ENCODE measurements around the gene RBL1. TPM values are rescaled to one million over a fixed set of nuclear protein-coding genes. Genes with fewer than 3 reads are reported as not detected.
A peak's percentile ranks its signal among the peaks of the same experiment; 100 is the strongest.

RBL1 gene
- total and polyA plus RNA-seq, 12 donors, result 0.97 to 6.5 (median 3.8) TPM

GRCh38 chr20:36956674-36957073 is 139.1 kb downstream of the RBL1 start:
- H3K4me1 ChIP-seq, result peaks cover 0 to 57% (median 6%) of the 10 kb centered on the region in 9 donors
- 82 to 95% methylated on average over 2 of the region's 2 CpGs for WGBS, 2 donors
- no peaks in the 10 kb centered on the region for H3K36me3 ChIP-seq
- no peak for ATAC-seq
- H3K27ac ChIP-seq, result peak overlapping the region in 1 of 10 donors; percentile 83
- no peaks in the 10 kb centered on the region for H3K27me3 ChIP-seq
- intact Hi-C loops (cut with DNase I), result no loop called here
- no peak for DNase-seq
- no peaks in the 10 kb centered on the region for H3K9me3 ChIP-seq
- no peak for TF ChIP-seq CTCF (IDR thresholded peaks at IDR 0.05)
- no peak overlapping the region for H3K4me3 ChIP-seq

GRCh38 chr20:36956016-36956415 is 139.8 kb downstream of the RBL1 start:
- ATAC-seq, result no peak
- H3K4me1 ChIP-seq, result peaks cover 0 to 57% (median 6%) of the 10 kb centered on the region in 9 donors
- no peak overlapping the region for H3K4me3 ChIP-seq
- TF ChIP-seq CTCF (IDR thresholded peaks at IDR 0.05), result no peak
- H3K27me3 ChIP-seq, result no peaks in the 10 kb centered on the region
- H3K27ac ChIP-seq, result peak overlapping the region in 1 of 10 donors; percentile 83
- intact Hi-C loops (cut with DNase I), result no loop called here
- no peaks in the 10 kb centered on the region for H3K36me3 ChIP-seq
- DNase-seq, result no peak
- no peaks in the 10 kb centered on the region for H3K9me3 ChIP-seq
- WGBS, 2 donors, result 57 to 76% methylated on average over 3 of the region's 3 CpGs

GRCh38 chr20:36951979-36952738 is 143.6 kb downstream of the RBL1 start:
- Histone ChIP-seq H3K27ac (peak overlapping the region in 9 of 10 donors; percentile 89 to 98 (median 93)), H3K27me3 (no peaks in the 10 kb centered on the region), H3K36me3 (peaks cover 0 to 7% (median 0%) of the 10 kb centered on the region in 9 donors), H3K4me1 (peaks cover 4 to 69% (median 35%) of the 10 kb centered on the region in 9 donors), H3K4me3 (peak overlapping the region in 9 of 10 donors; percentile 92 to 100 (median 94)), H3K9me3 (no peaks in the 10 kb centered on the region)
- ATAC-seq (peak in 1 of 8 donors; percentile 3), DNase-seq (no peak)
- 34% methylated on average over 11 of the region's 11 CpGs for WGBS, 2 donors
- intact Hi-C loops (cut with DNase I), result no loop called here
- TF ChIP-seq CTCF (IDR thresholded peaks at IDR 0.05), result no peak

GRCh38 chr20:36951198-36951978 is 144.4 kb downstream of the RBL1 start, which contains the start of gene SAMHD1:
Gene SAMHD1 (minus strand): TSS chr20:36951708. CDS start chr20:36951643, 65 bp downstream.
- WGBS, 2 donors, result 0% methylated on average over 66 of the region's 66 CpGs
- H3K4me3 ChIP-seq, result peak within 1 kb of the TSS; percentile 91 to 100 (median 94)
- peak within 1 kb of the TSS; percentile 65 to 98 (median 93) for H3K27ac ChIP-seq
- intact Hi-C loops (cut with DNase I), result no loop called here
- H3K36me3 ChIP-seq, result peaks cover 0 to 13% (median 0%) of the 10 kb centered on the region in 9 donors
- H3K27me3 ChIP-seq, result no peaks in the 10 kb centered on the region
- H3K9me3 ChIP-seq, result no peaks in the 10 kb centered on the region
- peak; percentile 97 to 98 (median 97) for ATAC-seq
- peak; percentile 97 for DNase-seq
- peak in 1 of 9 donors; percentile 14 for TF ChIP-seq CTCF (IDR thresholded peaks at IDR 0.05)
- H3K4me1 ChIP-seq, result peaks cover 4 to 69% (median 42%) of the 10 kb centered on the region in 9 donors

Measured in heart right ventricle (tissue), 16 donors.